GM13977 (cell line): ENCODE results near the gene AGBL2.
"Not testable (repeated sequence)": the region's sequence is repeated elsewhere in the genome, so short reads cannot be mapped to it uniquely, and the experiment has no call there.

Experiments used
- DNase-seq: peaks from one replicate; pipeline ENCODE4 v3.0.0; 2012; ENCODE audit warnings: low spot score
- in situ Hi-C: fragments of 300-500 bp; cut with MboI; formaldehyde crosslinking; loops from one replicate; pipeline ENCODE4 v1.12.0; 2022; ENCODE audit warnings: low sequenced_read_pairs, low pct_unique_long_range_greater_than_20kb, mixed read lengths, inconsistent platforms; ENCODE audit not compliant: unreplicated experiment
- TF ChIP-seq, protein P1 (sequence below): IDR thresholded peaks from 2 replicates; pipeline ENCODE4 v1.5.1; 2012; ENCODE audit warnings: mild to moderate bottlenecking, control low read depth; ENCODE audit not compliant: insufficient read depth; ENCODE audit errors: extremely low read depth, missing control alignments

Gene AGBL2

GRCh38 chr11:47689480-47689879 lies 25.7 kb downstream of the AGBL2 start:
- TF ChIP-seq, protein P1, sequence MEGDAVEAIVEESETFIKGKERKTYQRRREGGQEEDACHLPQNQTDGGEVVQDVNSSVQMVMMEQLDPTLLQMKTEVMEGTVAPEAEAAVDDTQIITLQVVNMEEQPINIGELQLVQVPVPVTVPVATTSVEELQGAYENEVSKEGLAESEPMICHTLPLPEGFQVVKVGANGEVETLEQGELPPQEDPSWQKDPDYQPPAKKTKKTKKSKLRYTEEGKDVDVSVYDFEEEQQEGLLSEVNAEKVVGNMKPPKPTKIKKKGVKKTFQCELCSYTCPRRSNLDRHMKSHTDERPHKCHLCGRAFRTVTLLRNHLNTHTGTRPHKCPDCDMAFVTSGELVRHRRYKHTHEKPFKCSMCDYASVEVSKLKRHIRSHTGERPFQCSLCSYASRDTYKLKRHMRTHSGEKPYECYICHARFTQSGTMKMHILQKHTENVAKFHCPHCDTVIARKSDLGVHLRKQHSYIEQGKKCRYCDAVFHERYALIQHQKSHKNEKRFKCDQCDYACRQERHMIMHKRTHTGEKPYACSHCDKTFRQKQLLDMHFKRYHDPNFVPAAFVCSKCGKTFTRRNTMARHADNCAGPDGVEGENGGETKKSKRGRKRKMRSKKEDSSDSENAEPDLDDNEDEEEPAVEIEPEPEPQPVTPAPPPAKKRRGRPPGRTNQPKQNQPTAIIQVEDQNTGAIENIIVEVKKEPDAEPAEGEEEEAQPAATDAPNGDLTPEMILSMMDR: no peak
- in situ Hi-C loops: no loop called here
- no peak for DNase-seq

- TF ChIP-seq, protein P1: no peak
- in situ Hi-C loops: no loop called here
- no peak for DNase-seq
Measured at GRCh38 chr11:47688991-47689390, 26.2 kb downstream of the AGBL2 start.

DNA sequence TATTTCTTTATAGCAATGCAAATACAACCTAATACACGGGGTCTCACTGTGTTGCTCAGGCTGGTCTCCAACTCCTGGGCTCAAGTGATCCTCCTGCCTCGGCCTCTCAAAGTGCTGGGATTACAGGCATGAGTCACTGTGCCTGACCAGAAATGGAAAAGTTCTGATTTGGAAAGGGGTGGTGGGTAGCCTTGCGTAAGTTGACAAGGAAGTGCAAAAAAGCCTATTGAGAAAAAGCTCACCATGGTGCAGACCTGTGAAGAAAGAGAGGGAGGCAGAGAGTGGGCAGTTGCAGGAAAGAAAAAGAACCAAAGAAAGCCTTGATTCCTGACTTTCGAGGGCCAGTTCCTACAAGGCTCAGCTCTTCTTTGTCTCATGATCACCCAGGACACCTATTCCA lies 27.1 kb downstream of the AGBL2 start:
- in situ Hi-C loops: no loop called here
- no peak for DNase-seq
- TF ChIP-seq, protein P1: no peak

GRCh38 chr11:47686704-47687103 lies 28.5 kb downstream of the AGBL2 start:
- DNase-seq, in situ Hi-C loops: not testable (repeated sequence)

DNA sequence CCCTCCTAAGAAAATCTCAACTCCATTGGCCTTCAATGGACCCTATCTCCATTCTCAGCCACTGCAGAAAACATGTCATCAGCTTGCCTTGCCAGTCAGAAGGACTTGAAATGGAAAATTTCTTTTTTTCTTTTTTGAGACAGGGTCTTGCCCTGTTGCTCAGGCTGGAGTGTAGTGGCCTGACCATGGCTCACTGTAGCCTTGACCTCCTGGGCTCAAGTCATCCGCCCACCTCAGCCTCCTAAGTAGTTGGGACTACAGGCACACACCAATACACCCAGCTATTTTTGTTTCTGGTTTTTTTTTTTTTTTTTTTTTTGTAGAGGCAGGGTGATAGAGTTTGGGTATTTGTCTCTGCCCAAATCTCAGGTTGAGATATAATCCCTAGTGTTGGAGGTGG lies 29.0 kb downstream of the AGBL2 start:
- TF ChIP-seq, protein P1: no peak
- no peak for DNase-seq
- in situ Hi-C loops: no loop called here

DNA sequence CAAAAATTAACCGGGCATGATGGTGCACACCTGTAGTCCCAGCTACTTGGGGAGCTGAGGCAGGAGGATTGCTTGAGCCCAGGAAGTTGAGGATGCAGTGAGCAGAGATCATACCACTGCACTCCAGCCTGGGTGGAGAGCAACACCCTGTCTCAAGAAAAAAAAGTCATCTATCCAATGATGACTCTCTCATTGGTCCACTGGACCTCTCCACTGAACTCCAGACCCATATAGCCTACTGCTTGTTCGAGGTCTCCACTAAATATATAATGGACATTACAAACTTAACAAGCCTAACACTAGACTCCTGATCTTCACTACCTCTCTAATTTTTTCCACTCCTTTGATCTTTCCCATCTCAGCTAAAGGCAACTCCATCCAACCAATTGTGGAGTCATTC lies 39.3 kb downstream of the AGBL2 start:
- TF ChIP-seq, protein P1: no peak
- in situ Hi-C loops: no loop called here
- DNase-seq: no peak

DNA sequence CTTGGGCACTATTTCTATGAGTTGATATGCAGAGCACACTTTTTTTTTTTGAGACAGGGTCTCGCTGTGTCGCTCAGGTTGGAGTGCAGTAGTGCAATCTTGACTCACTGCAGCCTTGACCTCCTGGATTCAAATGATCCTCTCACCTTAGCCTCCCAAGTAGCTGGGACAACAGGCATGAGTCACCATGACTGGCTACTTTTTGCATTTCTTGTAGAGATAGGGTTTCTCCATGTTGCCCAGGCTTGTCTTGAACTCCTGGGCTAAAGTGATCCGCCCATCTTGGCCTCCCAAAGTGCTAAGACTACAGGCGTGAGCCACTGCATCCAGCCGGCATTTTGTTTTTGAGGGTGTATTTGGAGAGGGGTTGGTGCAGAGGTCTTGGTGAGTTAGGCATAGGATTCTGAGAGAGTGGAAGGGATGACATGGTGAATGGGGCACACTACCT lies 42.9 kb downstream of the AGBL2 start:
- TF ChIP-seq, protein P1: no peak
- DNase-seq: no peak

More for the DNA sequence above, 42.9 kb downstream of the AGBL2 start:
- in situ Hi-C loops: no loop called here
